ENCODE results near the gene SEMA3D. TPM values are rescaled to one million over a fixed set of nuclear protein-coding genes. Genes with fewer than 3 reads are reported as not detected.

SEMA3D gene
- total RNA-seq, 1 donor, result 3.0 TPM

GRCh38 chr7:85176197-85176596 lies 10.7 kb downstream of the SEMA3D start:
- no peak overlapping the region for H3K4me3 ChIP-seq (ENCODE audit: low read depth, low read length)
- no peak for TF ChIP-seq CTCF (IDR thresholded peaks at IDR 0.05; ENCODE audit: insufficient read depth, low read depth, low read length)
- no peak for DNase-seq (ENCODE audit: low read depth)

GRCh38 chr7:85175217-85175616 lies 11.6 kb downstream of the SEMA3D start:
- DNase-seq (ENCODE audit: low read depth), result no peak
- no peak for TF ChIP-seq CTCF (IDR thresholded peaks at IDR 0.05; ENCODE audit: insufficient read depth, low read depth, low read length)
- no peak overlapping the region for H3K4me3 ChIP-seq (ENCODE audit: low read depth, low read length)

- DNase-seq (ENCODE audit: low read depth), result peak; percentile 16
- no peak for TF ChIP-seq CTCF (IDR thresholded peaks at IDR 0.05; ENCODE audit: insufficient read depth, low read depth, low read length)
- no peak overlapping the region for H3K4me3 ChIP-seq (ENCODE audit: low read depth, low read length)
Measured at GRCh38 chr7:85172530-85172941, 14.3 kb downstream of the SEMA3D start.

- TF ChIP-seq CTCF (IDR thresholded peaks at IDR 0.05; ENCODE audit: insufficient read depth, low read depth, low read length), result no peak
- no peak overlapping the region for H3K4me3 ChIP-seq (ENCODE audit: low read depth, low read length)
- no peak for DNase-seq (ENCODE audit: low read depth)
Measured at GRCh38 chr7:85167636-85168035, 19.2 kb downstream of the SEMA3D start.

GRCh38 chr7:85165263-85165662 lies 21.6 kb downstream of the SEMA3D start:
- DNase-seq (ENCODE audit: low read depth), result no peak
- no peak overlapping the region for H3K4me3 ChIP-seq (ENCODE audit: low read depth, low read length)
- no peak for TF ChIP-seq CTCF (IDR thresholded peaks at IDR 0.05; ENCODE audit: insufficient read depth, low read depth, low read length)

- no peak overlapping the region for H3K4me3 ChIP-seq (ENCODE audit: low read depth, low read length)
- DNase-seq (ENCODE audit: low read depth), result no peak
- no peak for TF ChIP-seq CTCF (IDR thresholded peaks at IDR 0.05; ENCODE audit: insufficient read depth, low read depth, low read length)
Measured at GRCh38 chr7:85164376-85164775, 22.5 kb downstream of the SEMA3D start.

- no peak for TF ChIP-seq CTCF (IDR thresholded peaks at IDR 0.05; ENCODE audit: insufficient read depth, low read depth, low read length)
- no peak for DNase-seq (ENCODE audit: low read depth)
- no peak overlapping the region for H3K4me3 ChIP-seq (ENCODE audit: low read depth, low read length)
Measured at GRCh38 chr7:85162721-85163120, 24.1 kb downstream of the SEMA3D start.
